GM12801 (cell line): Measurements from ENCODE around the gene KCNAB2.

Source experiments
- TF ChIP-seq, protein P1 (sequence below): IDR thresholded peaks from one replicate; pipeline ENCODE4 v1.5.1; 2011; ENCODE audit warnings: control low read depth; ENCODE audit not compliant: insufficient read length; ENCODE audit errors: extremely low read depth

KCNAB2 gene

DNA sequence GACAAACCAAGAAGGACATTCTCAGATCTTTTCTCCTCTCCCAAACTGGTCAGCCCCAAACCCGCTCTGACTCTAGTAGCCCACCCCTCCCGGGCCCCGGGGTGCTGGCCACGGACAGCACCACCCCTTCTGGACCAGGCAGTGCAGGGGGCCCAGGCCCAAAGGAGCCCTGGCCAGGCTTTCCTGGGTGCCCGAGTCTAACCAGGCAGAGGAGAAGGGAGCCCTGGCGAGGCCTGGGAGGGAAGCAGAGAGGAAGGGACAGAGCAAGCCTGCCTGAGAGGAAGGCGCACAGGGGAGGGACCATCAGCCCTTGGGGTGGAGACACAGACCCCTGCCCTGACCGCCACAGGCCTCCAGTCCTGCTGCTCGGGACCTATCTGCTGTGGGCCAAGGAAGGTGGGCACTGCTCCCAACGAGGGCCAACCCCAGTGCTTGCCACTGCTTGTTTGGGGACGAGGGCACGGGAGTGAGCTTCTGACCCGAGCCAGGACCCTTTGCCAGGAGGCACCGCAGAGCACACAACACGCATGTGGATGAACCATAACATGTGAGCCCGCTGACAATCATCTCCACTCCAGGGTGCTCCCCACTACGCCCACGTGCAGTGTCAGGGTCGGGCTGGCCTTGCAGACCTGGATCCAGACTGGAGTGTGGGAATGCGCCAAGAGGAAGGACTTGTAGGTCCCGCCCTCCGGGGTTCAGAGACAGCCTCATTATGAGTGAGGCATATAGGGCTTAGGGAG is 57.6 kb downstream of the KCNAB2 start:
- TF ChIP-seq, protein P1, sequence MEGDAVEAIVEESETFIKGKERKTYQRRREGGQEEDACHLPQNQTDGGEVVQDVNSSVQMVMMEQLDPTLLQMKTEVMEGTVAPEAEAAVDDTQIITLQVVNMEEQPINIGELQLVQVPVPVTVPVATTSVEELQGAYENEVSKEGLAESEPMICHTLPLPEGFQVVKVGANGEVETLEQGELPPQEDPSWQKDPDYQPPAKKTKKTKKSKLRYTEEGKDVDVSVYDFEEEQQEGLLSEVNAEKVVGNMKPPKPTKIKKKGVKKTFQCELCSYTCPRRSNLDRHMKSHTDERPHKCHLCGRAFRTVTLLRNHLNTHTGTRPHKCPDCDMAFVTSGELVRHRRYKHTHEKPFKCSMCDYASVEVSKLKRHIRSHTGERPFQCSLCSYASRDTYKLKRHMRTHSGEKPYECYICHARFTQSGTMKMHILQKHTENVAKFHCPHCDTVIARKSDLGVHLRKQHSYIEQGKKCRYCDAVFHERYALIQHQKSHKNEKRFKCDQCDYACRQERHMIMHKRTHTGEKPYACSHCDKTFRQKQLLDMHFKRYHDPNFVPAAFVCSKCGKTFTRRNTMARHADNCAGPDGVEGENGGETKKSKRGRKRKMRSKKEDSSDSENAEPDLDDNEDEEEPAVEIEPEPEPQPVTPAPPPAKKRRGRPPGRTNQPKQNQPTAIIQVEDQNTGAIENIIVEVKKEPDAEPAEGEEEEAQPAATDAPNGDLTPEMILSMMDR = no peak

DNA sequence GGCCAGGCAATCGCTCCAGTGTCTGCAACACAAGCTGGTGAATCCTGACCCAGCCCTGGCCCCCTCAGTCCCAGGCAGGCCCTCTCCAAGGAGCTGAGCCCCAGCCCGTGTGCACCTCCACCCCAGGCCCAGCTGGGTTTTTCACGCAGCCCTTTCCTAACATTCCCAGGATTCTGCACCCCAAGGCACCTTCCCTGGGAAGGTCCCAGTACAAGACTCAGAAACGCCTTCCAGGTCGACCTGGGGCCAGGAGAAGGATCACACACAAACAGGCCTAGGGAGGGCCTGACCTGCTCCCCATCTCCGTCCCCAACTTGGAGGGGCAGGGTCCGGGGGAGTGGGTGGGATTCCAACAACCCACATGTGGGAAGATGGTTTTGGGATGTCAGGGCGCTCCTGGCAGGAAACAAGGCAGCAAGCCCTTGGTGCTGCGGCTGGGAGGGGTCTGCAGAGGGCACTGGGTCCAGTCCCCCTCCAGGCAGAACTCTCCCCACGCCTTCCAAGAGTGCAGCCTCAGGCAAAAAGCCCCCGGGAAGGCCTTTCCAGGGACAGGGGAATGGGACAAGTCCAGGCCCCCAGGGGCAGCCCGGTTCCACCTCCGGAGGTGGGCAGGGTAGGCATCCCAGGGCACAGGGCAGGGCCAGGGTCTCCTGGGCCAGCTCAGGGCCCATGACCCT is 58.3 kb downstream of the KCNAB2 start:
- TF ChIP-seq, protein P1 = no peak

DNA sequence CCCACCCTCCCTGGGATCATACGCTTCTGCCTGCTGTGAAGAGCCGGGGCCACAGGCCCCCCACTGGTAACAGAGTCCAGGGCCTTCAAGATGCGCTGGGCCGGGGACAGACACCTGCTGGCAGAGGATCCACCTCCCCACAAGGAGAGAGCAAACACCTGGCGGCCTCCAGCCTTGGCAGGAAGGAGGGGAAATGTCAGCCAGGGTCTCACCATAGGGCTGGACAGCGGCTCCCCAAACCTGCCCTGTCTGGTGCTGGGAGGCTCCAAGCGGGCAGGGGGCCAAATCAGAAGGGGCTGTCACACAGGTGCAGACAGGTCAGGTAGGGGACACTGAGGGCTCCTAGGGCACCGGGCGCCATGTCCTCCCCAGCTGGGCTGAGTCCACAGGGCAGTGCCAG is 58.9 kb downstream of the KCNAB2 start:
- TF ChIP-seq, protein P1 = no peak

DNA sequence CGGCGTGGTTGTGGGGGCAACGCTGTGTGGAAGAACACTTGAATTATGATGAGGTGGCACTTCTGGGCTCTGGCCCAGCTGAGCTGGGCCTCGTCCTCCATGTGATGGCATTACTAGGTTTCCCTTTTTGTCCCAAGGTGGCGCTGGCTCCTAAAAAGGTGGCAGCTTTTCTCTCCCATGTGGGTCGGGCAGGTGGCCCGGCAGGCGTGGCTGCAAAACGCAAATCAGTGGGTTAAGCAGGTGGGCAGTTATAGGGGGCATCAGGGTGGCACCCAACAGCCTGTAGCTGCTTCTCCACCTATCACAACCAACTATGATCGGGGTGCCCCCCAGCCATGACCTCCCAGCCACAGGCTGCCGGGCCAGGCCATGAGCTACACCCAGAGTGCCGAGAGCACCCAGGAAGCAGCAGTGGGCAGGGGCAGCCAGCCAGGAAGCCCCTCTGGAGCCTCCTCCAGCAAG is 59.6 kb downstream of the KCNAB2 start:
- TF ChIP-seq, protein P1 = no peak

DNA sequence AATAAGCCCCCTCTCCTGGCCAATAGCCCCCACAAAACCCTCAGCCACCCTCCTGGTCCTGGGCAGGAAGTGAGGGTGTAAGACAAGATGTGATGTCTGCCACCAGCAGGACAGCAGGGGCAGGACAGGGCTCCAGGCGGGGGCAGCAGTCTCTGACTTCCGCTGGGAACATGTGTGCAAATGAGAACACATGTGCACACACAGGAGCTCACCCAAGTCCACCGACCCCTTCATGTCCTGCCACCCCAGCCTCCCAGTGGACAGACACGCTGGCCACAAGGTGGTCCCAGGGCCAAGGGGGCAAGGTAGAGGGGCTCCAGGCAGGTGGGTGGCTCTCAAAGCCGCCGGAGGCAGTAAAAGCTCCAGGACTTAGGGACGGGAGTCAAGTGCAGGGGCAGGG is 60.1 kb downstream of the KCNAB2 start:
- TF ChIP-seq, protein P1 = no peak

DNA sequence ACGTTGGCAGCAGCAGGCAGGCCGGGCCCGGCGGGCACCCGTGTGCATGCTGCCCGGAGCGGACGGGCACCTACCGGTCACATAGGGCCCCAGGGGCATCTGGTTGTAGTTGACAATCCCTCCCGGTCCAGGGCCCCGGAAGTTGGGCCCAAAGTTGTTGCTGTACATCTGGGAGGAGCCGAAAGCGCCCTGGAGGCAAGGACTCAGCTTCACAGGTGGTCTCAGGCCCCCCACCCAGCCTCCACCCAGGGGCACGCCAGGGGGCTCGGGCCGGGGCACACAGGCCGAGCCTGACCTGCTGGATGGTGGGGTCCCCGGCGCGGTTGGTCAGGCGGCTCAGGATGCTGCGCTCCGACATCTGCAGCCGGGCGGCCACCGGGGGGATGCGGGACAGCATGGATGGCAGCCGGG is 60.6 kb downstream of the KCNAB2 start:
- TF ChIP-seq, protein P1 = no peak

DNA sequence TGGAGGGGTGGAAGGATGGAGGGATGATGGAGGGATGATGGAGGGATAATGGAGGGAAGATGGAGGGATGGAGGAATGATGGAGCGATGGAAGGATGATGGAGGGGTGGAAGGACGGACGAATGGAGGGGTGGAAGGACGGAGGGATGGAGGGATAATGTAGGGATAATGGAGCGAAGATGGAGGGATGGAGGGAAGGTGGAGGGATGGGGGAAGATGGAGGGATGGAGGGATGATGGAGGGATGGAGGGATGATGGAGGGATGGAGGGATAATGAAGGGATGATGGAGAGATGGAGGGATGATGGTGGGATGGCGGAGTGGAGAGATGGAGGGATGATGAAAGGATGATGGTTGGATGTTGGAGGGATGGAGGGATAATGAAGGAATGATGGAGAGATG is 61.3 kb downstream of the KCNAB2 start:
- TF ChIP-seq, protein P1 = no peak
